Muscle of leg (tissue), 16 donors: ENCODE measurements around the gene DNAJA3. TPM values are rescaled to one million over a fixed set of nuclear protein-coding genes. Genes with fewer than 3 reads are reported as not detected.

Experiments used
- DNase-seq: peaks from one replicate; pipeline ENCODE4 v3.0.0; 2013
- H3K27ac ChIP-seq: one replicate; pipeline ENCODE4 v1.5.1; 2013; ENCODE audit warnings: mild to moderate bottlenecking, low read length, control low read depth
- H3K27me3 ChIP-seq: one replicate; pipeline ENCODE4 v1.6.1; 2013; ENCODE audit warnings: low read length; ENCODE audit not compliant: control insufficient read depth, insufficient read depth
- H3K36me3 ChIP-seq: one replicate; pipeline ENCODE4 v1.6.1; 2013; ENCODE audit warnings: low read length; ENCODE audit not compliant: control insufficient read depth, insufficient read depth
- H3K4me1 ChIP-seq: one replicate; pipeline ENCODE4 v1.6.1; 2013; ENCODE audit warnings: low read length; ENCODE audit not compliant: control insufficient read depth, insufficient read depth
- H3K4me3 ChIP-seq: one replicate; pipeline ENCODE4 v1.5.1; 2013; ENCODE audit warnings: low read length, control low read depth
- H3K9me3 ChIP-seq: replicated peaks from 2 replicates; pipeline ENCODE4 v1.6.1; 2013; ENCODE audit warnings: low read depth, low read length; ENCODE audit not compliant: control insufficient read depth
- WGBS: methylation state at CpG from one replicate; pipeline ENCODE4 v1.1.5; 2013; ENCODE audit warnings: missing lambda C conversion rate; ENCODE audit not compliant: insufficient coverage; 5-methylcytosine and 5-hydroxymethylcytosine counted together
- long read RNA-seq, 11 donors: transcript quantifications; one replicate each; lab custom pipeline, GENCODE V29; 2026
- polyA plus RNA-seq, 8 donors: library from polyadenylated mRNA; unstranded; fragments of 120-200 nt; gene quantifications; one replicate each; pipeline versions ENCODE4 v1.2.1 to v1.2.3, GENCODE V29; 2013; ENCODE audit warnings: inconsistent platforms in 1 of 8, low replicate concordance in 1 of 8; ENCODE audit not compliant: insufficient read length in 8 of 8, insufficient read depth in 1 of 8
- total RNA-seq: library from RNA; stranded (reverse); fragments of 120-200 nt; gene quantifications from one replicate; pipeline ENCODE4 v1.2.4, GENCODE V29; 2013

DNAJA3 gene
- total RNA-seq (30.4 TPM), polyA plus RNA-seq (10 to 100 TPM; 23.8 to 33.5 (median 28.2) TPM)
- long read RNA-seq, donor 1, transcript DNAJA3-202 (11 exons, 2,591 nt), result major isoform, 5 of 8 reads
- long read RNA-seq, donor 1, partial matches to known transcripts, result 0 of 8 reads
- long read RNA-seq, donor 1, other reads (novel, unspliced or antisense), result 0 of 8 reads
- long read RNA-seq, donor 2, partial matches to known transcripts, result 0 of 2 reads
- long read RNA-seq, donor 2, other reads (novel, unspliced or antisense), result 0 of 2 reads
- long read RNA-seq, donor 3, transcript DNAJA3-201 (12 exons, 2,763 nt), result major isoform, 9 of 16 reads
- long read RNA-seq, donor 3, transcript DNAJA3-202 (11 exons, 2,591 nt), result minor isoform, 6 of 16 reads
- long read RNA-seq, donor 3, partial matches to known transcripts, result 0 of 16 reads
- long read RNA-seq, donor 3, other reads (novel, unspliced or antisense), result 0 of 16 reads
- long read RNA-seq, donor 4, partial matches to known transcripts, result 0 of 3 reads
- long read RNA-seq, donor 4, other reads (novel, unspliced or antisense), result 0 of 3 reads
- long read RNA-seq, donor 5, transcript DNAJA3-202 (11 exons, 2,591 nt), result major isoform, 8 of 14 reads
- long read RNA-seq, donor 5, transcript DNAJA3-201 (12 exons, 2,763 nt), result minor isoform, 6 of 14 reads
- long read RNA-seq, donor 5, partial matches to known transcripts, result 0 of 14 reads
- long read RNA-seq, donor 5, other reads (novel, unspliced or antisense), result 0 of 14 reads
- long read RNA-seq, donor 6, transcript DNAJA3-202 (11 exons, 2,591 nt), result major isoform, 6 of 18 reads
- long read RNA-seq, donor 6, transcript DNAJA3-201 (12 exons, 2,763 nt), result minor isoform, 5 of 18 reads
- long read RNA-seq, donor 6, partial matches to known transcripts, result 6 of 18 reads
- long read RNA-seq, donor 6, other reads (novel, unspliced or antisense), result 0 of 18 reads
- long read RNA-seq, donor 7, partial matches to known transcripts, result 0 of 8 reads
- long read RNA-seq, donor 7, other reads (novel, unspliced or antisense), result 0 of 8 reads
- long read RNA-seq, donor 8, partial matches to known transcripts, result 0 of 5 reads
- long read RNA-seq, donor 8, other reads (novel, unspliced or antisense), result 0 of 5 reads
- long read RNA-seq, donor 9, partial matches to known transcripts, result 0 of 6 reads
- long read RNA-seq, donor 9, other reads (novel, unspliced or antisense), result 0 of 6 reads
- long read RNA-seq, donor 10, partial matches to known transcripts, result 7 of 16 reads
- long read RNA-seq, donor 10, other reads (novel, unspliced or antisense), result 0 of 16 reads
- long read RNA-seq, donor 11, partial matches to known transcripts, result 0 of 7 reads
- long read RNA-seq, donor 11, other reads (novel, unspliced or antisense), result 0 of 7 reads

DNA sequence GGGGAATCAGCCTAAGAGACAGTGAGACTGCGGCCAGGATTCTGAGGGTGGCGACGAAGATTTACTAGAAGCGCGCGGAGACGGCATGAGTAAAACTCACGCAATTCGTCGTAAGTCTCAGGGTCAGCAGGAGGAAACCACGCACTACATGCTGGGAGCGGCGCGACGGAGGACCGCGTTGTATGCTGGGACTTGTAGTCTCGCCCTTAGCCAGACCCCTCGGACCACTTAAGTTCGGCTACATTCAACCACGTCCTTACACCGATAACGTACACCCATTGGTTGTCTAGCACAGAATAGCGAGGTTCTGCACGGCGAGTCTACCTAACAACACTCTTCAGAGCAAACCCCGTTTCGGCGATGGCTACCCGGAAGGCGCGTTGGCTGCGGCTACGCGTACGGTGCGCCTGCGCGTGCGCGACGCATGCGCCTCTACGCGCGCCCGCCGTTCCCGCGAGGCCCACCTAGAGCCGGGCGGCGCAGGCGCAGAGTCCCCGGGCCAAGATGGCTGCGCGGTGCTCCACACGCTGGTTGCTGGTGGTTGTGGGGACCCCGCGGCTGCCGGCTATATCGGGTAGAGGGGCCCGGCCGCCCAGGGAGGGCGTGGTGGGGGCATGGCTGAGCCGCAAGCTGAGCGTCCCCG is at the start of gene DNAJA3:
DNAJA3 (plus strand) TSS at position 491 of the 643 bp plus-strand sequence; CDS start at position 505, 14 bp downstream.
- Histone ChIP-seq H3K27me3 (no peaks in the 10 kb centered on the region), H3K27ac (peak within 1 kb of the TSS; percentile 100), H3K9me3 (no peaks in the 10 kb centered on the region), H3K4me1 (peaks cover 10% of the 10 kb centered on the region), H3K4me3 (peak within 1 kb of the TSS; percentile 98), H3K36me3 (peaks cover 8% of the 10 kb centered on the region)
- WGBS, result under 1% methylated on average over 68 of the region's 68 CpGs
- peak; percentile 97 for DNase-seq

DNA sequence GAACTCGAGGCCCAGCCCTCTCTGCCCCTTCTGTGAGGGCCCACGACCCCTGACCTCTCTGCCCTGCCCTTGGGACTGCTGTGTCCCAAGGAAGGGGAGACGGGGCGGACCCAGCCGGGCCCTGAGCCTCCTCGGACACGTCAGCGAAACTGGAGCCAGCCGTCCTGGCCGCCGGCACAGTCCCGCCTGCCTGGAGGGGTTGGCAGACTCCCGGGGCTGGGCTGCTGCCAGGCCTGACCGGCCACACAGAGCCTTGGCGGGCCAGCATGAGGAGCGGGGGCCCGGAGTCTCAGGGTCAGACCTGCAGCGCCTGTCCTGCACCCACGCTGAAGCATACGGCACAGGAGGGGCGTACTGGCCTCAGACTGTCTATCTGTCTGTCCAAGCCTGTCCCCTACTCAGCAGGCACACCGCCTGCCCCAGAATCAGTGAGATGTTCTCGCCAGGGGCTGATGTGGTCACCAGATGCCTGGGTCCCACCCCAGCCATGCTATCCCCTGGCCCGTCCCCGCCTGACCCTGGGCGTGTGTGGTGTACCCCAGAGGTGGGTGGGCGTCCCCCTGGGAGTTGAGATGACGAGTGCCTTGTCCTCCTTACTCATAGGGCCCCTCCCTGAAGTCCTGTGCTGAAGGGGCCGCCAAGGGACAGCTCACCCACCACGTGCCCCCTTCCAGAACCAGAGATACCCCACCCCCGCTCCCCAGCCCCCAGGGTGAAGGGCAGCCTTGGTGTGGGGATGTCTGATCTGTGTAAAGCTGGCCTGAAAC is 49.4 kb upstream of the DNAJA3 start:
- Histone ChIP-seq H3K36me3 (peaks cover 17% of the 10 kb centered on the region), H3K9me3 (no peaks in the 10 kb centered on the region), H3K27me3 (peaks cover 5% of the 10 kb centered on the region), H3K4me3 (peak overlapping the region; percentile 8), H3K27ac (peak overlapping the region; percentile 85), H3K4me1 (peaks cover 86% of the 10 kb centered on the region)
- DNase-seq, result peak; percentile 90
- WGBS, result 10% methylated on average over 22 of the region's 31 CpGs

DNA sequence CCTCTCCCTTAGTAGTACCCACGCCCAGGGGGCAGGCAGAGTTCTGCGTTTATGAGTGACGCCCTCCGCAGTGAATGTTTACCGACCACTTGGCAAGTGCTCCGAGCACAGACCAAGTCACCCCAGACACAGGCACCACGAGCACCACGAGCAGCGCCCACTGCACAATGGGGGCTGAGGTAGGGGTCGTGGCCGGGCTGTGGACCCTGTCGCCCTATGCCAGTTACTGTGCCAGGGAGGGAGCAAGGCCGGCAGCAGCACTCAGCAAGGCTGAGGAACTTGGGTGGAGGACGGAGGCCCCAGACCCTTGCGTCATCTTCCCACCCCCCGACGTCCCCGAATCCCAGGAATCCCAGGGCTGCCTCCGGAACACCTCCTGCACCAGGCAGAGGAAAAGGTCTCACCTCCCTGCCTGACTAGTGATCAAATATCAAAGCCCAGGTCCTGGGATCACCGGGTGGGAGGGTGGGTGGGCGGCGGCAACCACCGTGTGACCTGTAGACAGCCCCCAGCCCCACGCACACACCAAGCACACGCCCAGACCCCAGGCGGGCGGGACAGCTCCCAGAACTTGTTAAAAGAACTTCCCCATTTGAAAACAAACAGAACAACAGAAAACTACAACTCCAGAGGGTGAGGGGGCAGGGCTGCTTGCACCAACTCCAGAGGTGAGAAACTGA is 48.6 kb upstream of the DNAJA3 start:
- peaks cover 3% of the 10 kb centered on the region for H3K27me3 ChIP-seq
- no peak overlapping the region for H3K4me3 ChIP-seq
- DNase-seq, result no peak
- H3K4me1 ChIP-seq, result peaks cover 91% of the 10 kb centered on the region
- no peaks in the 10 kb centered on the region for H3K9me3 ChIP-seq
- peaks cover 23% of the 10 kb centered on the region for H3K36me3 ChIP-seq
- H3K27ac ChIP-seq, result peak overlapping the region; percentile 85
- 60% methylated on average over 11 of the region's 27 CpGs for WGBS

DNA sequence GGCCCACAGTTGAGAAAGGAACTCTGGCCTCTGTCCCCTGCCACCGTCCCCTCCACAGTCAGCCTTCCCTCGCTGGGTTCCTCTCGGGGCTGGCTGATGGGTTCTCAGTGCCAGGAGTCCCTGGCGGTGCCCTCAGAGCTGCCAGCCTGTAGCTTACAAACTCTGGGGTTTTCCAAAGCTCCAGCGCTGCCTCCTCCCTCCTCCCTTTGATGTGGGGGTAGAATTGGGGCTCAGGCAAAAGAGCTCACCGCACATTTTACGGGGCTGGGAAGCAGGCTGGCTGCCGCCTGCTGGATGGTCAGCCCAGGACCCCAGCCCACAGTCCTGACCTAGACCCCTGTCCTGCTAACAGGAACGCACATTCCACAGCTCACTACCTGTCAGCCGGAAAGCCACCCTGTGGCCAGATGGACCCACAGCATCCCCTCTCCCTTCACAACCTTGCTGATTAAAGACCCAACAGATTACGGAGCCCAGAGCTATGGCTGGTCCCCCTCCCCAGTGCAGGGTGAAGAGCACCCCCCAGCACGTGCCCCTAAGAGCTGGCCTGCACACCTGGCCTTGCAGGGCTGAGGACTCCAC is 48.0 kb upstream of the DNAJA3 start:
- peaks cover 29% of the 10 kb centered on the region for H3K36me3 ChIP-seq
- no peak overlapping the region for H3K27ac ChIP-seq
- DNase-seq, result no peak
- H3K27me3 ChIP-seq, result no peaks in the 10 kb centered on the region
- 53% methylated on average over 6 of the region's 12 CpGs for WGBS
- H3K4me1 ChIP-seq, result peaks cover 90% of the 10 kb centered on the region
- no peak overlapping the region for H3K4me3 ChIP-seq
- H3K9me3 ChIP-seq, result no peaks in the 10 kb centered on the region

DNA sequence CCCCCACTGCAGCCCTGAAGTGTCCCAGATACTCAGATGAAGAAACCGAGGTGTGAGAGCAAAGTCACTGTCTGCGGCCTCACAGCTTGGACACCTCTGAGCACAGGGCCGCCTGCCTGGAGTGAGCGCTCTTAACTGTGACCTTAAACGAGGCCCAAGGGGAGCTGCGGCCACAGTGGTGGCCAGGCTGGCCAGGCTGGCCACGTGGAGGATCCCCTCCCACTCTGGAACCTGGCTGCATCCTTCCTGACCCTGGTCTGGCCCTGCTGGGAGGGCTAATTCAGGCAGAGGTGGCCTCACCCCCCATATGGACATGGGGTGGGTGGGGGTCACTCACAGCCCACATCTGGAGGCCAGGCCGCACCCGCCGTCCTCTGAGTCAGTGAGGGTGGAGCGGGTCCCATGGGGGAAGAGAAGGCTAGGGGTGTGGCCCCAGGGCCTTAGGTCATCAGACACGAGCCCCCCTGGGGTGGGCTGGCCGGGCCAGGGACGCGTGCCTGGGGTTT is 47.5 kb upstream of the DNAJA3 start:
- Histone ChIP-seq H3K27ac (peak overlapping the region; percentile 21), H3K9me3 (no peaks in the 10 kb centered on the region), H3K4me1 (peaks cover 89% of the 10 kb centered on the region), H3K27me3 (no peaks in the 10 kb centered on the region), H3K4me3 (no peak overlapping the region), H3K36me3 (peaks cover 33% of the 10 kb centered on the region)
- WGBS, result 39% methylated on average over 14 of the region's 15 CpGs
- no peak for DNase-seq

DNA sequence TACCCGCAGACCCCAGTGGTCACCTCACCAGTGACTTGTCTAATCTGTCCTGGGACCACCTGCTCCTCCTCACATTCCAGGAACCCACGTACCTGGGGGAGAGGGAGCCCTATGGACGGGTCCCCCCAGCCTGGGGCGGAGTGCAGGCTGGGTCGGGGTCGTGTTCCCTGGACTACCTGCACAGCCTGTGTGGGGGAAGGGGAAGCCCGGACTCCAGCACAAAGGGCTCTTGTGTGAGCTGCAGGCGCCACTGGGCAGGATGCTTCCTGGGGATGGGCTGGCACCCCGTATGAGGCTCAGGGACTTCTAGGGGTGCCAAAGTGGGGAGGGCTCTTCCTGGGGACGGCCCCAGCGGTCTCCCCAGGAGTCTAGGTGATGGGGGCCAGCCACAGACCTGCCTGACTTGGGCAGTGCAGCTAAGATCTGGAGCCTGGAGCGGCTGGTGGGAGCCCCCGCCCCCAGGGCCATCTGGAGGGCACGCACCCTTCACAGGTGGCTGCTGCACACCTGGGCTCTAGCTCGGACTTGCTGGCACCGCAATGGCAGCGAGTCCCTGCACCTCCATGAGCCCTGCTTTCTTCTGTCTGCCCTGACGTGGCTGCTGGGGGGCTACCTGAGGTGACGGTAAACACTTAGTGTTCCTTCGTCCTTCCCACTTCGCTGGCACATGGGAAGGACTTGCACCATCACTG is 46.5 kb upstream of the DNAJA3 start:
- H3K4me1 ChIP-seq, result peaks cover 90% of the 10 kb centered on the region
- peaks cover 40% of the 10 kb centered on the region for H3K36me3 ChIP-seq
- H3K27me3 ChIP-seq, result no peaks in the 10 kb centered on the region
- peak; percentile 4 for DNase-seq
- peak overlapping the region; percentile 42 for H3K27ac ChIP-seq
- 78% methylated on average over 16 of the region's 21 CpGs for WGBS
- no peak overlapping the region for H3K4me3 ChIP-seq
- no peaks in the 10 kb centered on the region for H3K9me3 ChIP-seq

DNA sequence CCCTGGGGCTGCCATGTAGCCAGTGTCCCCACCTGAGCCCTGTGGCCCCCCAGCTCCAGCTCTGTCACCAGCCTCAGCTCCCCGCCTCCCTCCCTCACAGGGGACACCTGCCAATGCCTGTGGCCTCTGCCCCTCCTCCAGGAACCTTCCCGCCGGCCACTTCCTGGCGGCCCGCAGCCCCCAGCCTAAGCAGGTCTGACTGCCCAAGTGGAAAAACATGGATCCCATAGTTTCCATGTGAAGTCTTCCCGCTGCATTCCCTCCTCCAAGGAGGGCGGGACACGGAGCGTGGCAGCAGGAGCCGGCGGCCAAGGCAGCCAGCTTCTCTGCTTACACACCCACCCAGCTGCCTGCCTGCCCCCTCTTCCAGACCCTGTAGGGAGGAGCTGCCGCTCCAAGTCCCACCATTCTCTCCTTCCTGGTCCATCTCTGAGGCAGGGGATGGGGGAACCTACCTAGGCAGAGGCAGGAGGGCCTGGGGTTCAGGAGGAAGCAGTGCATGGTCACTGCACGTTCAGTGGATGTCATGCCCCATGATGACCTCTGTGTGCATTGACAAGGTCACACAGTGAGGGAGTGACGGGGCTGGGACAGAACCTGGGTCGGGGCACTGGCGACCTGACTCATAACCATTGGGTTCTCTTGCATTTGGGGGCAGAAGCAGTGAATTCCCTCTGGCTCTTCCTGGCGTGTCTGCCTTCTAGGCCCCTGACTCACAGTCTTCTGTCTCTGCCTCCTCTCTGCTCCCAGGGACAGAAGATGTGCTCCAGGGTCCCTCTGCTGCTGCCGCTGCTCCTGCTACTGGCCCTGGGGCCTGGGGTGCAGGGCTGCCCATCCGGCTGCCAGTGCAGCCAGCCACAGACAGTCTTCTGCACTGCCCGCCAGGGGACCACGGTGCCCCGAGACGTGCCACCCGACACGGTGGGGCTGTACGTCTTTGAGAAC is 45.3 kb upstream of the DNAJA3 start:
- 61% methylated on average over 24 of the region's 26 CpGs for WGBS
- Histone ChIP-seq H3K4me3 (no peak overlapping the region), H3K9me3 (no peaks in the 10 kb centered on the region), H3K36me3 (peaks cover 43% of the 10 kb centered on the region), H3K27me3 (no peaks in the 10 kb centered on the region), H3K4me1 (peaks cover 90% of the 10 kb centered on the region), H3K27ac (peak overlapping the region; percentile 75)
- peak; percentile 91 for DNase-seq
